Globus pallidus (tissue), 1 donor: ENCODE data around the gene FBXO28.
A peak's percentile ranks its signal among the peaks of the same experiment; 100 is the strongest.
"Not testable (repeated sequence)": the region's sequence is repeated elsewhere in the genome, so short reads cannot be mapped to it uniquely, and the experiment has no call there.

ENCODE experiments used
- DNase-seq: peaks from one replicate; pipeline ENCODE4 v3.0.0-alpha.2; 2015; ENCODE audit warnings: low spot score

Gene FBXO28, protein sequence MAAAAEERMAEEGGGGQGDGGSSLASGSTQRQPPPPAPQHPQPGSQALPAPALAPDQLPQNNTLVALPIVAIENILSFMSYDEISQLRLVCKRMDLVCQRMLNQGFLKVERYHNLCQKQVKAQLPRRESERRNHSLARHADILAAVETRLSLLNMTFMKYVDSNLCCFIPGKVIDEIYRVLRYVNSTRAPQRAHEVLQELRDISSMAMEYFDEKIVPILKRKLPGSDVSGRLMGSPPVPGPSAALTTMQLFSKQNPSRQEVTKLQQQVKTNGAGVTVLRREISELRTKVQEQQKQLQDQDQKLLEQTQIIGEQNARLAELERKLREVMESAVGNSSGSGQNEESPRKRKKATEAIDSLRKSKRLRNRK

DNA sequence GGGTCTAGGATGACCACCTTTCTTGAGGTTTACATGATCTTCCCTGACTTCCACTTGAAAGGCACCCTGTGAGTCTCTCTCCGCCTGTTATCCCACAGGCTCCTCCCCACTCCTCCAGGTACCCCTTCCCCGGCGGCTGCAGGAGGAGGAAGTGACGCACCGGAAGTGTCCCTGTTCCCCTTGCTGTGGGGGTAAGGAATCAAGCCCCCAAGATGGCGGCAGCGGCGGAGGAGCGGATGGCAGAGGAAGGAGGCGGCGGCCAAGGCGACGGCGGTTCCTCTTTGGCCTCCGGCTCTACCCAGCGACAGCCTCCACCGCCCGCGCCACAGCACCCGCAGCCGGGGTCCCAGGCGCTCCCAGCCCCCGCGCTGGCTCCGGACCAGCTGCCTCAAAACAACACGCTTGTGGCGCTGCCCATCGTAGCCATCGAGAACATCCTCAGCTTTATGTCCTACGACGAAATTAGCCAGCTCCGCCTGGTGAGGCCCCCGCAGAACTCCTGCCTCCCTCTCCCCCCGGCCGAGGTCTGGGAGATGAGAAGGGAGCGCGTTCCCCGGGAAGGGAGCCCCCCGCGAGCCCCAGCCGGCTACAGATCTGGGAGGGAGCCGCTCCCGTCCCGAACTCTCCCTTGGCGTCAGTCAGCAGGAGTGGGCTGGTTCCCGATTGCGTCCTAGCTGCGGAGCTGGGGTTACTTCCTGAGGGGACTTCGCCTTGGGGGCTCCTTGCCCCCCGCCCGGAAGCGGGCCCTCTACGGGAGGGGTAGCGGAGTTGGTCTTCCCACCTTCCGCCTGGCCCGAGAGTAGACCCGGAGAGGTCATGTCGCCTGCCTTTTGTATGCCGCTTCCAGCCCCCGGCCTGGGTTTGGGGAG is at the start of gene FBXO28:
FBXO28 (plus strand) TSS at position 194 of the 869 bp plus-strand sequence; CDS start at position 213, 19 bp downstream.
- peak; percentile 95 for DNase-seq

DNA sequence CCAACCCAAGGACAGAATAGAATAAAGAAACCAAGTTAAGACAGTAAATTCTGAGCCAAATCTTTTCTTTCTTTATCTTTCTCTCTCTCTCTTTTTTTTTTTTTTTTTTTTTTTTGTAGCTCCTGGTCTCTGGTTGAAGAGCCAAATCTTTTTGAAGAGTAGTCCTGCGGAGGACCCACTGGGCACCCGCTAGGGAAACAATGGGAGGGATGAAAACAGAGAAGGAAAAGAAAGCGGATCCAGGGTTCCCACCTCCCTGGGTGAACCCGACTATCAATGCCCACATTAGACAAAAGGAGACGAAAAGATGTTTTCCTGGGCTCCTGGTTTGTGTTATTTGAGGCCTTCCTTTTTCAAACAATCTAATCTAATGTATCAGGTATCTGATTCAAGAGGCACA is 49.8 kb upstream of the FBXO28 start:
- DNase-seq, result no peak

- DNase-seq, result no peak
These were observed 48.5 kb upstream of the FBXO28 start for GRCh38 chr1:224065455-224065854.

DNA sequence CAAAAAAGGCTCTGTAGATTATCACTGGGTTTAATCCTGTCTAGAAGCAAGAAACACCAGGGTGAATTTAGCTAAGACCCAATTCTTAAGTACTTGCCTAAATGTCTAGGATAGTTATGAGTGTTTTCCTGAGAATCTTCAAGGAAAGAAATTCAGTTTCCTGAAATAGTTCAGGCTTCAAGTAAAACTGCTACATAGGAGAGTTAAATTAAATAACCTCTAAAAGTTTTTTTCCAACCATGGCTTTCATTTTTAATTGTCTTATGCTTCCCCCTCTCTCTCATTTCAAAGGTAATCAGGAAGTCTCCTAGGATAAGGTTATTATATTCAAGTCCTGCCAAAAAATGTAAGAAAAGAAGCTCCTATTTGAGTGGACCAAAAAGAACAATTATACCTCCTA is 46.7 kb upstream of the FBXO28 start:
- DNase-seq, result no peak

DNA sequence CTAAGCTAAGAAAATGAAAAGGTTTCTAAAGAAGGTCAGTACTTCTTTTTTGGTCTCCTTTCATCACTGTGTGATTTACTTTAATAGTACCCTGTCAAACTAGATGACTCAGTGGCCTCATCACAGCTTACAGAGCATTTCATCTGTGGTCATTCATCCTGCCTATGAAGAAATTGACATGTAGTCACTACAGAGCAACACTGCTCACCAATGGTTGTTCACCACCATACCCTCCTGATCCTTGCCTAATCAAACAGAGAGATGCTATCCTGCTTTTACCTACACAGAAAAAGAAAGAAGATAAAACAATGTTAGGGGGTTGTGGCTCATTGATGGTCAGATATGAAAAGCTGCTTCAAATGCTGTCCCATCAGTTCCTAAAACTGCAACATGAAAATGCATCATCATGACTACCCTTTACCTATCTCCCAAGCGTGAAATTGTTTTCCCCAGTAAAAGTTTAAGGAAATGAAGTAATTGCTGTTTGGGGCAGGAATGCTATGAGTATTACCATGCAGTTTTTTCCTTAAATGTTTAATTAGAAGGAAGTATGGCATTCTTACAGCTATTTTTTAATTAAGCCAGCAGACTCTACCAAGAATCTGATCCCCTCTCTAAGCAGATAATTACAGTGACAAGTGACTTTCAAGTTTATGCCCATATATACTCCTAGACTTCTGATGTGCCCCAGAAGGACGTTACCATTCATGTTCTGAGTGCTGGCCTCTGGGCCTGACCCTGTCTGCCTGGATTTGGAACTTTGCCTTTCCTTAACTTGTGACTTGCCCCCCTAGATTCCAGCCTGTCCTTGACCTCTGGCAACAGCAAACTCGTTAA is 46.1 kb upstream of the FBXO28 start:
- DNase-seq, result no peak

DNA sequence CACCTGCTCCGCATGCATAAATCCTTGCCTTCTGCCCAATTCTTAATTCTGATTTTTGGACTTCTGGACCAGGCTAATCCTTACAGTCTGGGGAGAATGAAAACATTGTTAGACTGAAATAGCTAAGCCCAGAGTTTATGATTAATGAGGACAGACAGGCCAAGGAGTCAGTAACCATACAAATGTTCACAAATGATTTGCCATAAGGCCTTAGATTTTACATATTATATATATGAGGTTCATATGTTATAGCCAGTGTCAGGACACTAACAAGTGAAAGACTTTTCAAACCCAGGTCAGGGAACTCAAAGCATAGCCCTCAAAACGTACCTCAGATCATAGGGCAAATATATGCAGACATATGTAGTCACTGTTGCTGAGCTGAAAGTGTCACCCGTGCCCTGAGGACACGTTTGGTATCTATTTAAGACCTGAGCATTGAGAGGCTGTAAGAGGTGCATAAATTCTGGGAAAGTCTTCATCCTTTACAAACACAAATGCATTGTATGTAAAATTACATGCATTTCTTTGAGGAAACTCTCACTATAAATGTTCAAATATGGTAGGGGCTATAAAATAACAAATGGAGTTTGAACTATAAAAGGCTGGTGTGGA is 45.3 kb upstream of the FBXO28 start:
- no peak for DNase-seq

DNA sequence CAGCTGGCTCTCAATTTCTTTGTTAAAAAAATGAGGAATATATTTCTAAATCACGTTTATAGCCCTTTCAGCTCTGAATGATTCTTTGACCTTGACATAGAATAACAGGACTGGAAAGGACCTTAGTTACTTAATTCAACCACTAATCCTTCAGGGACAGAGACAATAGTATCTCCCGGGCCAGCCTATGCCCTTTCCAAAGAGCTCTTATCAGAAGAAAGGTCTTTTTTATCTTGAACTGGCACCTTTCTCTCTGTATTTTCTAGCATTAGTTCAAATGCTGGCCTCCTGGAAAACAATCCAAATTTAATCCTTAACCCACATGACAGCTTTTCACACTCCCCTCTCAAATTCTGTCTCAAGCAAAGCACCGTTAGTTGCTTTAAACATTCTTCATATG is 44.8 kb upstream of the FBXO28 start:
- no peak for DNase-seq

GRCh38 chr1:224070521-224070920 is 43.4 kb upstream of the FBXO28 start:
- no peak for DNase-seq

DNA sequence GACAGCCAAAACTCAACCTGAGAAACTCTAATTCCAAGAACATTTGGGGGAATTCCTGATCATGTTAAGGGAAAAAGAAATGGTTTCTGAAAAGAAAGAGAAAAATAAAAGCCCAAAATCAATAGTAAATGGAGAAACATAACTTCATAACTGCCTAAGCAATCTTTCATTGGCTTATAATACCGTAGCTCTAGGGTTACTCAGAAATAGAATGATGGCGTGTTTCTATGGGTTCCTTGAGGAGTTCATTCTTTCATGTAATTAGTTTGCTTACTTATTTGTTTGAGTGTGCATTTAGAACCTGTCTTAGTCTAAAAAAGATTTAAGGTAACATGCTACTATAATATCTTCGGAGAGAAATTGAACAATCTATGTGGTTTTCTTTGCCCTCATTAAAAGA is 37.5 kb upstream of the FBXO28 start:
- DNase-seq, result no peak

- DNase-seq, result not testable (repeated sequence)
These were observed 34.3 kb upstream of the FBXO28 start for GRCh38 chr1:224079644-224080043.

- DNase-seq, result peak; percentile 31
These were observed 33.7 kb upstream of the FBXO28 start for GRCh38 chr1:224080115-224080774.

DNA sequence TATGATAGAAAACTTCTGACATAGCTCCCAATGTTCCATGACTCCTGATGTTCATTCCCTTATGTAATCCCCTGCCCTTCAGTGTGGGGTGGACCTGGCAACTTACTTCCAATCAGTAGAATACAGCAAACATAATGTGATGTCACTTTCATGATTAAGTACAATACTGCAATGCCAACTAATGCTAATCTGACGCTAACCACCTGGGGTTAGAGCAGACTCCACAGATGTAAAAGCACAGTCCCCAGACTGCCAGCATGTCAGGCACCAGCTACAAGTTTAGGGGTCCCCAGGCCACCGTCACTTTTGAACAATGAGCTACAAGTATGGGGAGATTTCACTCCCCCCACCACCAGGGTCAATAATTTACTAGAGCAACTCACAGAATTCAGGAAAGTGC is 32.3 kb upstream of the FBXO28 start:
- DNase-seq, result no peak

DNA sequence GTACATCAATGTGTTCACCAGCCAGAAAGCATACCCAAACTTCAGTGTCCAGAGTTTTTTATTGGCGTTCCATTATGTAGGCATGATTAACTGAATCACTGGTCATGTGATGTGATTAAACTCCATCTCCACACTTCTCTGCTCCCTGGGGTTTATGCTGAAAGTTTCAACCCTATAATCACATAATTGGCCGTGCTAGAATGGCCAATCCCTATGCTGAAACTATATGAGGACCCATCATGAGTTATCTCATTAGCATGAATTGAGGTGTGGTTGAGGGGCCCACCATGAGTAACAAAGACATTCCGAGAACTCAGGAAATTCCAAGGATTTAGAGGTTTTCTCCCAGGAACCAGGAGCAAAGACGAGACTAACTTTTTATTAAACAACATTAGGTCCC is 31.8 kb upstream of the FBXO28 start:
- no peak for DNase-seq

- DNase-seq, result no peak
These were observed 29.0 kb upstream of the FBXO28 start for GRCh38 chr1:224084867-224085266.

DNA sequence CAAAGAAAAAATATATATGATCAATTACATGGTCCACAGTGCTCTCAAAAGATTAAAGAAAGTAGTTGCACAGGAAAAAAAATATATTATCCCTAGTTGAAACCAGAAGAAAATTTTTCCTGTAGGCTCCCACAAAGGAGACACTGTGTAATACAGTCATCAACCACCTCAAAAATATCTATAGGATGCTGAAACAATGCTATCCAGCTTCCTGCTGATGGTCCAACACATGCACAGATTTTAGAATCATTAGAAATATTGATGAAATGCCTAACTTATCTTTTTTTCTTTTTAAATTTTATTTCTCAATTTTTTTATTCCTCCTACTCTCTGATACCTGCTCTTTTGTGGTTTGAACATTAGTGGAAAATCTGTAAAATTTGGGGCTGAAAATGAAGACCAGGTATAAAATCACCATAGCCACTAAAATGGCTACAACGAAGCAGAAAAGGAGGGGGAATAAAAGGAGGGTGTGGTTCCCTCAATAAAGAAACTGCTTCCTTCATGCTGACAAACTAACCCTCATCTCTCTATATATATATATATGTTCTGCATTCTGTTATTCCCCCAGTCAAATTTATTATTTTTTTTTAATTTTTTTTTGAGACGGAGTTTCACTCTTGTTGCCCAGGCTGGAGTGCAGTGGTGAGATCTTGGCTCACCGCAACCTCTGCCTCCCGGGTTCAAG is 28.3 kb upstream of the FBXO28 start:
- no peak for DNase-seq

GRCh38 chr1:224087286-224087794 is 26.6 kb upstream of the FBXO28 start:
- no peak for DNase-seq

GRCh38 chr1:224089583-224089982 is 24.3 kb upstream of the FBXO28 start:
- DNase-seq, result no peak

- no peak for DNase-seq
These were observed 23.8 kb upstream of the FBXO28 start for GRCh38 chr1:224090116-224090515.

DNA sequence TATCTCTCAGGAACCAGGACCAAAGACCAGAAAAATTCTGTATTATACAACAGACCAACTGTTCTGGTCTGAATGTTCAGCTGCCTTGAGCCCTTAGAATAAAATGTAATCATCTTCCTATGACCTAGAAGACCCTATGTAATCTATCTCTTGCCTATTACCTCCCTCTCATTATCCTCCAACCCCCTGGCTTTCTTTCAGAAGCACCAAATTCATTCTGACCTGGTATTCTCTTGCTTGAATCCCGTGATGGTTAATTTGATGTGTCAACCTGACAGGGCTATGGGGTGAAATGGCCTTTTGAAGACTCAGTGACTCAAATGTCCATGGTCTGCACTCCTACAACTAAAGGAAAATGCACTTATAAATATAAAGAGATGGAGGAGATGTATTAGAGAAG is 21.8 kb upstream of the FBXO28 start:
- DNase-seq, result no peak

- no peak for DNase-seq
These were observed 21.3 kb upstream of the FBXO28 start for GRCh38 chr1:224092601-224093000.
